ENCODE data around the gene MSRB3.

GRCh38 chr12:65407388-65408149 lies 129.1 kb downstream of the MSRB3 start:
- no peak for TF ChIP-seq CTCF (IDR thresholded peaks at IDR 0.05)
- TF ChIP-seq POLR2A (IDR thresholded peaks at IDR 0.05) = no peak

All from Peyer's patch (tissue), 4 donors.